CD4-positive, alpha-beta T cell (primary cell): ENCODE results near the gene FYB1. TPM values are rescaled to one million over a fixed set of nuclear protein-coding genes. Genes with fewer than 3 reads are reported as not detected.

Experiments
- ATAC-seq: fragments of 200-7000 bp; cut with Tn5 transposase; one replicate; pipeline ENCODE4 v1.10.0; 2022; ENCODE audit warnings: mild to moderate bottlenecking; ENCODE audit not compliant: poor library complexity
- CTCF ChIA-PET: fragments of 350-600 bp; sonication (Branson Sonifier 250); formaldehyde crosslinking; loops from one replicate; lab custom pipeline; 2021; ENCODE audit warnings: antibody characterized with exemption, inconsistent platforms; lab: Charles Lee
- POLR2A ChIA-PET: fragments of 350-600 bp; sonication (Branson Sonifier 250); formaldehyde crosslinking; loops from one replicate; lab custom pipeline; 2021; ENCODE audit warnings: antibody characterized with exemption, inconsistent platforms; lab: Charles Lee
- DNase-seq, 14 experiments: peaks; one replicate each; pipeline ENCODE4 v3.0.0-alpha.2; 2013 to 2020; ENCODE audit warnings: mixed read lengths in 2 of 14
- H3K27ac ChIP-seq, 2 donors: one replicate each; pipeline versions ENCODE4 v1.5.1 to v1.7.0; 2013; ENCODE audit warnings: low read length in 2 of 2, low read depth in 1 of 2, mild to moderate bottlenecking in 1 of 2
- H3K27me3 ChIP-seq, 2 experiments: 1 replicate in 1 of 2; 2 replicates in 1 of 2; pipeline versions ENCODE4 v1.6.1 to v1.7.0; 2013; ENCODE audit warnings: low read length in 2 of 2, control low read depth in 1 of 2, mild to moderate bottlenecking in 1 of 2, moderate library complexity in 1 of 2; ENCODE audit not compliant: insufficient read depth in 2 of 2, control insufficient read depth in 1 of 2
- H3K36me3 ChIP-seq: one replicate; pipeline ENCODE4 v1.6.1; 2013; ENCODE audit warnings: low read length, control low read depth; ENCODE audit not compliant: insufficient read depth
- H3K4me1 ChIP-seq: one replicate; pipeline ENCODE4 v1.6.1; 2013; ENCODE audit warnings: low read length, control low read depth; ENCODE audit not compliant: insufficient read depth
- H3K4me3 ChIP-seq: one replicate; pipeline ENCODE4 v1.5.1; 2013; ENCODE audit warnings: mild to moderate bottlenecking, low read length, moderate library complexity
- H3K9me3 ChIP-seq, 2 experiments: 1 replicate in 1 of 2; 2 replicates in 1 of 2; pipeline versions ENCODE4 v1.6.1 to v1.7.0; 2013; ENCODE audit warnings: low read length in 2 of 2, mild to moderate bottlenecking in 2 of 2, control low read depth in 1 of 2, moderate library complexity in 1 of 2; ENCODE audit not compliant: control insufficient read depth in 1 of 2, insufficient read depth in 1 of 2
- H3K27ac Mint-ChIP-seq: one replicate; pipeline ENCODE4 v1.8.0; 2020; ENCODE audit warnings: mixed read lengths
- H3K27me3 Mint-ChIP-seq: one replicate; pipeline ENCODE4 v1.8.0; 2021; ENCODE audit warnings: mixed read lengths
- H3K36me3 Mint-ChIP-seq: one replicate; pipeline ENCODE4 v1.8.0; 2021; ENCODE audit warnings: low read depth, mixed read lengths
- H3K4me1 Mint-ChIP-seq: one replicate; pipeline ENCODE4 v1.8.0; 2021; ENCODE audit warnings: low read depth, mixed read lengths
- H3K4me3 Mint-ChIP-seq: one replicate; pipeline ENCODE4 v1.8.0; 2020; ENCODE audit warnings: mild to moderate bottlenecking, mixed read lengths
- H3K9me3 Mint-ChIP-seq: one replicate; pipeline ENCODE4 v1.8.0; 2020; ENCODE audit warnings: mixed read lengths
- intact Hi-C, 2 experiments: fragments of 100-400 bp; cut with DNase I in 1 of 2; cut with micrococcal nuclease in 1 of 2; formaldehyde crosslinking; loops; one replicate each; pipeline versions ENCODE4 v1.15.1 to v1.9.0; 2023 to 2025; cut with DNase I, micrococcal nuclease
- total RNA-seq, 174 experiments: library from RNA in 2 of 174; stranded (reverse) in 2 of 174; gene quantifications; one replicate each; pipeline ENCODE4 v1.2.3 and lab custom pipeline; 2021 to 2026
- TF ChIP-seq, protein P1 (sequence below): fragments of 200-600 bp; IDR thresholded peaks from one replicate; pipeline ENCODE4 v1.8.0; 2022; ENCODE audit warnings: antibody characterized with exemption, mild to moderate bottlenecking

The FYB1 gene
- total RNA-seq, 2 experiments from 2014 or later = 478 to 497 TPM

DNA sequence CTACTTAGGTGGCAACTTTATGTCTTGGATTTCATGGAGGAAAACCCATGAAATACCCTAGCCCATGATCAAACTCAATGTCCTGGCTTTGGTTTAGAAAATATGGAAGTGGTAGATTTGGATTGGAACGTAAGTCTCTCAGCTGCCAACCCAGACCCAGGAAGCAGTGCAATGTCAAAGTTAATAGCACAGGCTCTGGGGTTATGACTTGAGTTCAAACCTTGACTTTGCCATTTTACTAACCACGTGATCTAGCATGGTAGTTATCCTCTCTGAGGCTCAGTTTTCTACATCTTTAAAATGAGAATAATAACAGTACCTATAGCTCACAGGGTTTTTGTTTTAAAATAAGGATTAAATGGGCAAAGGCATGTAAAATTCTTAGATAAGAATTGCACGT, 13.8 kb downstream of the FYB1 start:
- H3K27ac ChIP-seq = peak overlapping the region; percentile 82
- DNase-seq (peak in 1 of 14 experiments; percentile 51), ATAC-seq (no peak)
- intact Hi-C loops = no loop called here
- H3K4me3 Mint-ChIP-seq = peak overlapping the region; percentile 93
- POLR2A ChIA-PET = interaction anchor here (0.5 to 1.7 kb wide), 8 partner anchors 10 to 62 kb away, joined by 3 to 10 read pairs (median 3); no protein-coding TSS in a partner anchor
- no peaks in the 10 kb centered on the region for H3K27me3 ChIP-seq
- peaks cover 28% of the 10 kb centered on the region for H3K36me3 Mint-ChIP-seq
- H3K27ac Mint-ChIP-seq = peak overlapping the region; percentile 96
- H3K4me1 ChIP-seq = peaks cover 51% of the 10 kb centered on the region
- CTCF ChIA-PET = interaction anchor here (0.6 to 2.6 kb wide), 4 partner anchors 11 to 66 kb away, joined by 3 to 17 read pairs (median 4); no protein-coding TSS in a partner anchor
- H3K27me3 Mint-ChIP-seq = no peaks in the 10 kb centered on the region
- H3K9me3 Mint-ChIP-seq = no peaks in the 10 kb centered on the region
- no peaks in the 10 kb centered on the region for H3K9me3 ChIP-seq
- peaks cover 73% of the 10 kb centered on the region for H3K4me1 Mint-ChIP-seq
- H3K36me3 ChIP-seq = no peaks in the 10 kb centered on the region
- TF ChIP-seq, protein P1, sequence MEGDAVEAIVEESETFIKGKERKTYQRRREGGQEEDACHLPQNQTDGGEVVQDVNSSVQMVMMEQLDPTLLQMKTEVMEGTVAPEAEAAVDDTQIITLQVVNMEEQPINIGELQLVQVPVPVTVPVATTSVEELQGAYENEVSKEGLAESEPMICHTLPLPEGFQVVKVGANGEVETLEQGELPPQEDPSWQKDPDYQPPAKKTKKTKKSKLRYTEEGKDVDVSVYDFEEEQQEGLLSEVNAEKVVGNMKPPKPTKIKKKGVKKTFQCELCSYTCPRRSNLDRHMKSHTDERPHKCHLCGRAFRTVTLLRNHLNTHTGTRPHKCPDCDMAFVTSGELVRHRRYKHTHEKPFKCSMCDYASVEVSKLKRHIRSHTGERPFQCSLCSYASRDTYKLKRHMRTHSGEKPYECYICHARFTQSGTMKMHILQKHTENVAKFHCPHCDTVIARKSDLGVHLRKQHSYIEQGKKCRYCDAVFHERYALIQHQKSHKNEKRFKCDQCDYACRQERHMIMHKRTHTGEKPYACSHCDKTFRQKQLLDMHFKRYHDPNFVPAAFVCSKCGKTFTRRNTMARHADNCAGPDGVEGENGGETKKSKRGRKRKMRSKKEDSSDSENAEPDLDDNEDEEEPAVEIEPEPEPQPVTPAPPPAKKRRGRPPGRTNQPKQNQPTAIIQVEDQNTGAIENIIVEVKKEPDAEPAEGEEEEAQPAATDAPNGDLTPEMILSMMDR = no peak
- peak overlapping the region; percentile 76 for H3K4me3 ChIP-seq

DNA sequence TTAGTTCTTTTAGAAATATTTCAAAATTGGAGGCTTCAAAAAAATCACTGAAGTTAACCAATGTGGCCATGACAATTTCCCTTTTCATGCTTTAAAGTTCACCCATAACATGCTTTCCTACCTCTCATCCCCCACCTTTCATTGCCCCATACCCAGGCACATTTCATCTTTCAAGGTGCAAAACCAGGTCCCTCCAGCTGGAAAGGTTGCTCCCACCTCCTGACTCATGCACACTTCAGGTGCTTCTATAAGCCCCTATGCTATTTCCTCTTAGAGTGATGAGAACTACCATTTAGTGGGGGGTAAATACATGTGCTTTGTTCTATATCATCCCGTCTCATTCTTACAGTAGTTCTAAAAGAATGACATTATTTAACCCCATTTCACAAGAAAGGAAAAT, 15.4 kb downstream of the FYB1 start:
- Histone ChIP-seq H3K36me3 (no peaks in the 10 kb centered on the region), H3K27ac (peak overlapping the region; percentile 82), H3K27me3 (no peaks in the 10 kb centered on the region), H3K4me3 (peak overlapping the region; percentile 76), H3K9me3 (no peaks in the 10 kb centered on the region), H3K4me1 (peaks cover 35% of the 10 kb centered on the region)
- Mint-ChIP-seq H3K36me3 (peaks cover 42% of the 10 kb centered on the region), H3K9me3 (no peaks in the 10 kb centered on the region), H3K27me3 (no peaks in the 10 kb centered on the region), H3K27ac (peak overlapping the region; percentile 96), H3K4me1 (peaks cover 57% of the 10 kb centered on the region), H3K4me3 (peak overlapping the region; percentile 93)
- intact Hi-C loops = loop anchor here (1.0 to 5.0 kb wide), 6 partner anchors 9 to 132 kb away; partner anchors contain the start of gene RICTOR (in 1 of the 2)
- POLR2A ChIA-PET = interaction anchor here (3.7 to 6.9 kb wide), 3 partner anchors 14 to 51 kb away, joined by 11 to 140 read pairs (median 107); partner anchors contain the start of gene FYB1
- DNase-seq (peak in 2 of 14 experiments; percentile 33 to 54), ATAC-seq (no peak)
- CTCF ChIA-PET = interaction anchor here (2.6 kb wide), 1 partner anchor 13 kb away, joined by 17 read pairs; no protein-coding TSS in a partner anchor
- TF ChIP-seq, protein P1 = no peak

DNA sequence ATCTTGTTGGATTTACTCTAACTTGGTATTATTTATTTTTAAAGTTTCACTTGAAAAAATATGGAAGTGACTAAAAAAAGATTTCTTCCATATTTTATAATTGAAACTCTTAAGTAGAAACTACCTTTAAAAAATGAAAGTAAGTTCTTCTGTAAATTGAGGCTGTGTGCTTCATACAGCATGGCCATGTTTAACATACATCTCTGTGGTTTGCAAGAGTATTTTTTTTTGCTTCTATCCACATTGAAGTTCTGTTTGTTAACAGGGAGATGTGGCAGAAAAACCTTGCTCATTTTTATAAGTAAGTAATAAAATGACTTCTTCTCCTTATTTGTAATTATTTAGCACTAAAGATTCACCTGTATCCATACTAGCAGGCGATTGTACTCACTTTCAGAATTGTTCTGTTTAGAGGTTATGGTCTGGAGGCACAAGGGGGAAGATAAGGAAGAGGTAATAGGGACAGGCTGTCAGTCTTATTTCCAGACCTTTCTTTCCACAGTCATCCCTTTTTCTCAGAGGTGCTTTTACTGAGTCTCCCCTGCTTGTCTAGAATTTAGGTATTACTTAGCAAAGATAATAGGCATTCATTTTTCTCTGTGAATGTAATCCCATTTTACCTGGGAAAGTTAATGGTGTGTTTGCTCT, 16.0 kb downstream of the FYB1 start:
- TF ChIP-seq, protein P1 = no peak
- peaks cover 52% of the 10 kb centered on the region for H3K4me1 Mint-ChIP-seq
- DNase-seq = no peak

More for the DNA sequence above, 16.0 kb downstream of the FYB1 start:
- POLR2A ChIA-PET = interaction anchor here (0.6 to 6.9 kb wide), 13 partner anchors 9 to 130 kb away, joined by 3 to 140 read pairs (median 6); partner anchors contain the start of gene FYB1
- H3K27ac Mint-ChIP-seq = peak overlapping the region; percentile 96
- CTCF ChIA-PET = interaction anchor here (1.2 to 15.2 kb wide), 3 partner anchors 14 to 26 kb away, joined by 3 to 140 read pairs (median 17); no protein-coding TSS in a partner anchor
- intact Hi-C loops = loop anchor here (1.0 to 5.0 kb wide), 6 partner anchors 8 to 131 kb away; partner anchors contain the start of gene RICTOR (in 1 of the 2)
- H3K27me3 ChIP-seq = no peaks in the 10 kb centered on the region
- H3K36me3 ChIP-seq = no peaks in the 10 kb centered on the region
- peak overlapping the region; percentile 76 for H3K4me3 ChIP-seq
- H3K36me3 Mint-ChIP-seq = peaks cover 45% of the 10 kb centered on the region
- H3K27ac ChIP-seq = peak overlapping the region; percentile 82
- H3K9me3 ChIP-seq = no peaks in the 10 kb centered on the region
- peak overlapping the region; percentile 93 for H3K4me3 Mint-ChIP-seq
- H3K4me1 ChIP-seq = peaks cover 29% of the 10 kb centered on the region
- no peaks in the 10 kb centered on the region for H3K9me3 Mint-ChIP-seq
- peak; percentile 21 for ATAC-seq
- H3K27me3 Mint-ChIP-seq = no peaks in the 10 kb centered on the region
